ENCODE results near the gene HEY2.
"Not testable (repeated sequence)": the region's sequence is repeated elsewhere in the genome, so short reads cannot be mapped to it uniquely, and the experiment has no call there.

HEY2 gene

DNA sequence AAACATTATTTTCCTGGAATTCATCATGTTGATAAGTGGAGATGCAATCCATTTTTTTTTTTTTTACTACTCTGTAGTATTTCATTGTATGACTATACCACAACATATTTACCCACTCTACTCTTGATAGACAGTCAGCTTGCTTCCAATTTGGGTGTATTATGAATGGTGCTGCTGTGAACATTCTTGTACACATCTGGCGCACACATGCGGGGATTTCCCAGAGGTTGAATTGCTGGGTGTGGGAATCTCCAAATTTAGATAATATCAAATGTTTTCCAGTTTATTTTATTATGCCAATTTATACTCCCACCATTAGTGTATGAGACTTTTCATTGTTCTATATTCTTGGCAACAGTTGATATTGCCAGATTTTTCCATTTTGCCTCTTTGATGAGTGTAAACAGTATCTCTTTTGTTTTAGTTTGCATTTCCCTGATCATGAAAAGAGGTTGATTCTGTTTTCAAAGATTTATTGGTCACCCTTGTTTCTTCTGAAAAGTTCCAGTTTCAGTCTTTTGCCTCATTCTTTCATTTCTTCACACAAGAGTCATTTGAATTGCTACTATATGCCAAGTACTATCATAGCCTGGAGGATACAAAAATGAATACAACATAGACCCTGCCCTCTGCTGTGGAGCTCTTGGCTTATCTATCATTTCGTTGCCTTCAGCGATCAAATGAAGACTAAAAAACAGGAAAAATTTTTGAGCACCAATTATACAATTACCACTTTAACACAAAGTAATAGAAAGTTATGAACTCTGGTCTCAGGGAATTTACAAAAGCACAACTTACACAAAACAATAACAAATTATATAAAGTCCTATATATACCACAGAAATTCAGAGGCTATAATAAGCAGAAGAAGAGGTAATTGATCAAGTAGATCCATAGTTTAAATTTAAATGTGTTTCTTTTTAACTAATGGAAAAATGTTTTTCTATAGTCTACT is 24.2 kb downstream of the HEY2 start:
- DNase-seq = no peak

GRCh38 chr6:125776107-125776826 is 26.8 kb downstream of the HEY2 start:
- not testable (repeated sequence) for DNase-seq

- DNase-seq = peak; percentile 89
Observed at GRCh38 chr6:125779924-125780539, 30.6 kb downstream of the HEY2 start.

GRCh38 chr6:125780540-125781313 is 31.3 kb downstream of the HEY2 start:
- DNase-seq = peak; percentile 48

- DNase-seq = peak; percentile 44
Observed at GRCh38 chr6:125781314-125781868, 32.0 kb downstream of the HEY2 start.

DNA sequence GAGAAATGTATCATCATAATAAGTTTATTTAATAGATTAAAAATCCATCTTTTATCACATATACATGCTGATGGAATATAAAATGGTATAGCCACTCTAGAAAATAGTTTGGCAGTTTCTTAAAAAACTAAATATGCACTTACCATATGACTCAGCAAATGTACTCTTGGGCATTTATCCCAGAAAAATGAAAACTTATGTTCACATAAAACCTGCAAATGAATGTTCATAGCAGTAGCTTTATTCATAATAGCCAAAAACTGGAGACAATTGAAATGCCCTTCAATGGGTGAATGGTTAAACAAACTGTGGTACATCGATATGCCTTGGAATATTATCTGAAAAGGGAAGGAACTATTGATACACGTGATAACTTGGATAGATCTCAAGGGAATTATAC is 34.9 kb downstream of the HEY2 start:
- no peak for DNase-seq

DNA sequence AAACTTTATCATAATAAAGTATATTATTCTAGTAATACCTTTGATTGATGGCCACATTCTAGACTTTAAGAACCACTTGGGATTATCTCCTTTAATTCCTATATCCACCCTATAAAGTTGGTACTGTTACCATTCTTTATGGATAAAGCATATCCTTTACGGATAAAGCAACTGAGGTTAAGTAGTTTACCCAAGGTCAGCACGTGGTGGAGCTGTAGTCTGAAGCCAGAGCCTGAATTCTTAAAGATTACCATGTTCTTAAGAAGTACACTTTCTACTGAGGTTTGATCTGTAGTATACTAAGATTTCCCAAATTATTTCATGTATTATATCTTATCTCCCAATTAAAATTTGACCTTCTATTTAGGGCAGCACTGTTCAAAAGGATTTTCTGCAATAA is 38.4 kb downstream of the HEY2 start:
- no peak for DNase-seq

DNA sequence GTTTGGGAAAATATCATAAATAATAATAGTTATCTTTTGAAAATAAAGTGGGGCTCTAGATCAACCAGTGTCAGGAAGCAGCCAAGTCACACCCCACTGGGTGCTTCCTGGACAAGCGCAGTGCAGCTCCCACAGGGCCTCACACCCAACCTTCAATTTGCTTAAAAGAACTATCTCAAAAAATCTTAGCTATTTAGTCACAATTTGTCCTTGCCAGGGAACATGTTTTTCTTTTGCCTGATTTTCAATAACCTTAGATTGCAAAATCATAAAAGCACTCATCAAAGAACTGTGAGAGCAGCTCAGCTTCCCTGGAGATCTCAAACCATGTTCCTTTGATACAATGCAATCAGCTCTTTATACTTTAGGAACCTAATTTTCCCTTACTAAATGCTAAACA is 39.7 kb downstream of the HEY2 start:
- DNase-seq = no peak

- peak; percentile 46 for DNase-seq
Observed at GRCh38 chr6:125789576-125790357, 40.3 kb downstream of the HEY2 start.

- no peak for DNase-seq
Observed at GRCh38 chr6:125790358-125791150, 41.1 kb downstream of the HEY2 start, which contains the start of gene NCOA7. NCOA7 (plus strand) TSS chr6:125790960; CDS start chr6:125815355, 24,395 bp downstream.

DNA sequence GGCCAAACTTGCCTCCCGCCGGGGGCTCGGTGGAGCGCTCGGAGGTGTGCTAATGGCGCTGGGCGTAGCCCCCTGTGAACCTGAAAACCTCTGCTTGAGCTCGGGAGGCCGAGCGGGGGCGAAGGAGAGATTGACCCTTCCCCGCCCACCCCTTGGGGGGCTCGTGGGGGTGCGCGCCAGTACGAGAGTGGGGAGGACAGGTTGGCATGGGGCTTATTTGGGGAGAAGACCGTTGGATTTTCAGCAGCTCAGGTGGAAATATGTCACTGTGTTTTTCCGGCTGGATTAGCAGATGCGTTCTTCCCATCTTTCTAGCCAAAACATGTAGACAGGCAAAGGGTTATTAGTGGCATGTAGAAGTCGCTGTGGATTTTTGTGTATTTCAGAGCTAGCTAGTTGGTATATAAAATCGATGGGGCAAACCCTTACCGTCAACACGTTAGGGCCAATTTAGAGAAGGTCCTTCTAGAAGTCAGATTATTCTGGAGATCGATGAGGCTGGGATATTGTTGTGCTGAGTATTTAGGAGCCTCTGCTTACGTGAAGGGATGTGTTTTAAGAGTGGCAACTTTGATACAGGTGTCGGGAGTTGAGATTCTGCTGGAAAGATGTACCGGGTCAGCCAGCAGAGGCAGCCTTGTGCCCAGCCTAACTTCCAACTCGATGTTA is 41.9 kb downstream of the HEY2 start:
- DNase-seq = peak; percentile 44

DNA sequence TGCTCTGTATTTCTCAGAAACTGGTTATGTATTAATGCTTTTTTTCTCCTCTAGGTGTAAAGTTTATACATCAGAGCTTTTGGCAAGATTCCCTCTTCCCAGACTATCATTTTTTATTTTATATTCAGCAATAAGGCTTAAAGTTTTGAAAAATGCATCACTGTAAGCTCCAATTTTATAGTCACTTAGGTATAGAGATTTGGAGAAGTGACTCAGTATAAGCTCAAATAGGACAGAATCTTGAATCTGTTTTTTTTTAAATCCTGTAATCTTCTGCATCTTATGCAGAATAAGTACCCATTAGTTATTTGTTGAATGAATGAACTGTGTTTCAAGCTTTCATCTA is 42.4 kb downstream of the HEY2 start:
- DNase-seq = no peak

DNA sequence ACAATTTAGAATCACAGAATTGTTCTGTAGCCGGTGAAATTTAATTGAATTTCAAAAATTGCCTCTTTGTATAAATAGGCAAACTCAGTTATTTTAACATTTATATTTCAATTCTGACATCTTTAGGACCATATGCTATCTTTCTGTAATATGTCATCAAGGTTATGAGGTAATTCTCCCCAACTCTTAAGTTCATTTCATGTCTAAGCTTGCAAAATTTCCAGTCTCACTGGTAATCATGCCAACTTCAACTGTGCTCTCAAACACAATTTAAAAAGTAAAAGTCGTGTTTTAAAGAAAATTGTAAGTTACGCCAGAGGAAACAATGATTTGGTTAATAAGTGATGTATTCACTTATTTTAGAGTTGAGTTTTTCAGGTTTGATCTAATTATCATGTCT is 42.7 kb downstream of the HEY2 start:
- DNase-seq = no peak

DNA sequence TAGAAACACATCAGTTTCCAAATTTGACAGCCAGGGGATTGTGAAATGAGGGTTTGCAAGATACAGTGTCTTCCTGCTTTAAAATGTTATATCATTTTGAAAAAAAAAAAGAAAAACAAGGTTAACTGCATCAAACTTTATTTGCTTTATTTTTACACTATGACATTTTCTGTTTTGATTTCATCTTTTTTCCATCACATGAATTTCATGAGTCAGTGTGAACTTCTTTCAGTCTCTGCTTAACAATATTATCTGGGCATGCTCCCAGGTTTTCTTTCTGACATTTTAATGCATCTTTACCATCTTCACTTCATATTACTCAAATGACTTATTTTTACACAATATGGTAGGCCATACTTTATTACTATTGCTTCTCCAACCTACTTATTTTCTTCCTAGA is 43.2 kb downstream of the HEY2 start:
- DNase-seq = no peak

- DNase-seq = no peak
Observed at GRCh38 chr6:125793280-125793679, 43.8 kb downstream of the HEY2 start.

- DNase-seq = no peak
Observed at GRCh38 chr6:125793863-125794262, 44.4 kb downstream of the HEY2 start.

GRCh38 chr6:125794342-125795137 is 45.1 kb downstream of the HEY2 start:
- no peak for DNase-seq

DNA sequence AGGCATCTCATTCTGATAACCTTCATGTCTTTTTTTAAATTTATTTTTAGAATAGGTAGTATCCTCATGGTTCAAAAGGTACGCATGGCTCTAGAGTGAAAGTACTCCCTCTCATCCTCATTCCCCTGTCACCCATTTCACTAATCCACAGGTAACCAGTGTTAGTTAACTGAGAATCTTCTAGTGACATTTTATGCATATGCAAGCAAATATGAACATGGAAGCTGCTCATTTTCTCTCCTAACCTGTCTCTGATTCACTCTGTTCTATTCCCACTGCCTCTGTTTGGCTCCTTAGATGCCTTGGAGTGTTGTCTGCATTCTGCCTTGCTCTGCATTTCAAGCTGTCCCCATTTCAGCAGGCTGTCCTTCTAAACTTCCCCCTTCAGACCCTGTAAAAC is 45.9 kb downstream of the HEY2 start:
- DNase-seq = no peak
